Stimulated activated CD8-positive, alpha-beta memory T cell treated with anti-CD3 and anti-CD28 coated beads, Interleukin-7, amount 100 ng/mL, for 1 hour (primary cell): ENCODE data around the gene OR52B6.
"Not testable (repeated sequence)": the region's sequence is repeated elsewhere in the genome, so short reads cannot be mapped to it uniquely, and the experiment has no call there.

Source experiments
- DNase-seq, 2 donors: peaks; one replicate each; pipeline ENCODE4 v3.0.0-alpha.2; 2020; ENCODE audit warnings: low read depth in 2 of 2

Gene OR52B6

GRCh38 chr11:5596607-5597201 is 16.0 kb downstream of the OR52B6 start, which contains the start of gene TRIM6:
TSS of gene TRIM6 (plus strand) at chr11:5596637. CDS start at chr11:5596898, 261 bp downstream.
- DNase-seq = no peak

DNA sequence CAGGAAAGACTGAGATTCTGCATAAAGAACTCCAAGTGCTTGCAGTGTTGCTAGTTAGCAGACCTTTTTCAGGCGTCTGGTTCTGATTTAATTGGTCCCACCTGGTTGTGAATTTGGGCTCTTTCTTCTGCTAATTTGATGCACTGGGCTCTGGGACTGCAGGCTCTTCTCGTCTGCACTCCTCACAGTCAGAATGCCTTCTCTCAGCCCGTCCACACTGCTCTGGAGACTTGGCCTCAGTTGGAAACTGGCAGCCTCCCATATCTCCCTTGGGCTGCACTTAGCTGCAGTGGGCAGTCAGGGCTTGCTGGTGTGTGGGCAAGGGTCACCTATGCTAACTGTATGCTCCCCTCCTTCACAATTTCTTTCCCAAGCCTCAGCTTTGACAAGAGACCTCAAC is 17.3 kb downstream of the OR52B6 start:
- DNase-seq = no peak

DNA sequence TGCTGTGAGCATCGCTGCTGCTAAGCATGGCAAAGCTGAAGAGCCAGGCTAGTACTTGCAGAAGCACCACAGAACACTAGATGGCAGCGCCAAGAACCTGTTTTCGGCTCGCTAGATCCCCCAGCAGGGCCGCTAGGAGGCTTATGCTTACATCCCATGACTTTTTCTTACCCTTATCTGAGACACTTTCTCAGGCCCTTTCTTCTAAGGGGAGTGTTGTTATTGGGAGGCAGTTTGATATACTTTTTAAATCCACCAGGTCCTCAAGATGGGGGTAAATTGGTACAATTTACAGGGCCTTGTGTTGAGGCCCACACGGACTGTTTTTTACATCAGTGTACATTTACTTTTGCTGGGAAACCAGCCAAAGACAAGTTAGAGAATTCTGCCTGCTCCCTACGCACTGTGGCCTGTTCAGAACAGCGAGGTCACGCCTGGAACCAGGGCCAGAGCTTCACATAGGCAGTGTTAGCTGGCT is 19.7 kb downstream of the OR52B6 start:
- DNase-seq = peak; percentile 22 to 29

DNA sequence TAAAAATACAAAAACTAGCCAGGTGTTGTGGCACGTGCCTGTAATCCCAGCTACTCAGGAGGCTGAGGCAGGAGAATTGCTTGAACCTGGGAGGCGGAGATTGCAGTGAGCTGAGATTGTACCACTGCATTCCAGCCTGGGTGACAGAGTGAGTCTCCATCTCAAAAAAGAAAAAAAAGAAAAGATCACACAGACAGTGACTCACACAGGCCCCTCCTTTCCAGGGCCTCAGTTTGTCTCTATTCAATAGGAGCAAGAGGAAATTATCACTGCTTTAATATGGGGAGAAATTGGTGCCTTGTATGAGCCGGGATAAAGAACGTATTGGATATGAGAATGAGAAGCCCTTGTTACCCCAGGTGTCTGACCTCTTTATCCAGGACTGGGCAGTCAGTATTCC is 22.1 kb downstream of the OR52B6 start:
- DNase-seq = not testable (repeated sequence)

DNA sequence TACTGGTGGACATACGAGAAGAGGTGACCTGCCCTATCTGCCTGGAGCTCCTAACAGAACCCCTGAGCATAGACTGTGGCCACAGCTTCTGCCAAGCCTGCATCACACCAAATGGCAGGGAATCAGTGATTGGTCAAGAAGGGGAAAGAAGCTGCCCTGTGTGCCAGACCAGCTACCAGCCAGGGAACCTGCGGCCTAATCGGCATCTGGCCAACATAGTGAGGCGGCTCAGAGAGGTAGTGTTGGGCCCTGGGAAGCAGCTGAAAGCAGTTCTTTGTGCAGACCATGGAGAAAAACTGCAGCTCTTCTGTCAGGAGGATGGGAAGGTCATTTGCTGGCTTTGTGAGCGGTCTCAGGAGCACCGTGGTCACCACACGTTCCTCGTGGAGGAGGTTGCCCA is 22.6 kb downstream of the OR52B6 start:
- DNase-seq = no peak

DNA sequence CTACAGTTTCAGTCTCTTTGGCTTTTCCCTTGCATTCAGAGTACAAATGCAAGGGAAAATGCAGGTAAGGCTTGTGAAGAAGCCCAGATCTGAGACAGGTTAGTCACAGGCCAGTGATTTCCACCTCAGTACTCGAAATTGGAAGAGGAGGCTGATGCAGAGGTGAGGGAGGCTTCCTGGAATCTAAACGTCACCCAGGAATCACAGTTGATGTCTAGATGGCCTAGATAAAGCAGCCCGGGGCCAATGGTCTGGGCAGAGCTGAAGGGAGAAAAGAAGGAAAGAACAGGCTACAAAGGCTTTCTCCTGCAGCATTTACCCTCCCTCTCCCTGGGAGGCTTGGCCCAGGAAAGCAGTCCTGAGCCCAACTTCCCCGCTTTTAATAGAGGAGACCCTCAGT is 24.2 kb downstream of the OR52B6 start:
- DNase-seq = no peak

- no peak for DNase-seq
Measured at GRCh38 chr11:5605849-5606248, 25.2 kb downstream of the OR52B6 start.

- no peak for DNase-seq
Measured at GRCh38 chr11:5608808-5609207, 28.1 kb downstream of the OR52B6 start.

DNA sequence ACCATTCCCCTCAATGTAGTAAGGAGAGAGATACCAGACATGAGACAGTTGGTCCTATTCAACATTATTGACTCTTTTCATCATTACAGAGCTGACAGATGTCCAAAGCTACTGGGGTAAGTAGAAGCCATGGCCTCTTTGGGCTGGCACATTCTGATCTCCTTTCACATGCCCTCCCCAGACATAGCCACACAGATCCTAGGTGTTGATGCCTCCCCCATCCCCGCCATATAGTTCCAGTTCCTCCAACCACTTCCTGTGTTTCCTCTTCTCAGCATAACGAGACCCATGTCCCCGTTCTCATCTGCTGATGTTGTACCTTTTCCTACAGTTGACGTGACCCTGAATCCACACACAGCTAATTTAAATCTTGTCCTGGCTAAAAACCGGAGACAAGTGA is 29.8 kb downstream of the OR52B6 start:
- no peak for DNase-seq

GRCh38 chr11:5611627-5612026 is 30.9 kb downstream of the OR52B6 start:
- DNase-seq = no peak

GRCh38 chr11:5618807-5619206 is 38.1 kb downstream of the OR52B6 start:
- DNase-seq = no peak

DNA sequence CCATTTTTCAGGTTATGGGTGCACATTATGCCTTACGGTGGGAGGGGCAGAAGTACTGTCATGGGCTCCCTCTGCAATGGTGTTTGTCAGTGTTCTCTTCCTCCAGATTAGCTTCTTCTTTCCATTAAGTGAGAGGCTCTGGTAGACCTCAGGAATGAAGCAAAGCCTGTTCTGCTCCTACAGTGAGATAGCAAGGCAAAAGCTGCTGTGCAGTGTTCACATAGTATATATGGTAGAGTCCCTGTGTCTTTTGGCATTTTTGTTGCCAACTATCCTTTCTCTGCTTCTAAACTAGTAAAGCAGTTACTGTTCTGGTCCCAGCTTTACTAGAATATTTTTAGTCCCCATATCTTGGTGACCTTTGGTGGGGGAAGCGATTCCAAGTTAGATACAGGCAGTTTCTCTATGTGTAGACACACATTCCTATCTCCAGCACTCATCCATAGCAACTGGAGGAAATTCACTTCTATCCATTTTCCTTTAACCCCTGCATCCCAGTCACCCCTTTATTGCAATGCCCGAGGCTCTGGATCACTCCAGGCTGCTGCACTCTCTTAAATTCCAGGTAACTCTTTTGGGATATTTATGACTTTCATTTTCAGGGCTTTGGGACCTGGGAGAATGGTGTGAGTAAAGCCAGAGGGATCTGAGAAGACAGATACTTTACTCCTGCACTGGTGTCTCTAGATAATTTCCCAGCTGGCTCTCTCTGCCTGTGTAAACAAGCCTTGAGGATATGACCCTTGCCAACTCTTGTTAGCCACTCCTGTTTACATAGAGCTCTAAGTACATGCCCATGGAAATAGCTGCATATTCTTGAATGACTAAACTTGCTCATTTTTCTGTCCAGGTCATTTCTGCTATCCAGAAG is 40.2 kb downstream of the OR52B6 start:
- no peak for DNase-seq

DNA sequence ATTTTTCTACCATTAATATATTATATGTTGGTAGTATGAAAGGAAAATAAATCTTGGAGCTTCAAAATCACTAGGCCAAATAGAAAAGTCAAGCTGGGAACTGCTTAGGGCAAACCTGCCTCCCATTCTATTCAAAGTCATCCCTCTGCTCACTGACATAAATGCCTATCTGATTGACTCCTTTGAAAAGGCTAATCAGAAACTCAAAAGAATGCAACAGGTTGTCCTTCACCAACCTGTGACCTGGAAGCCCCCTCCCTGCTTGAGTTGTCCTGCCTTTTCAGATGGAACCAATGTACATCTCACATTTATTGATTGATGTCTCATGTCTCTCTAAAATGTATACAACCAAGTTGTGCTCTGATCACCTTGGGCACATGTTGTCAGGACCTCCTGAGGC is 40.9 kb downstream of the OR52B6 start:
- no peak for DNase-seq

DNA sequence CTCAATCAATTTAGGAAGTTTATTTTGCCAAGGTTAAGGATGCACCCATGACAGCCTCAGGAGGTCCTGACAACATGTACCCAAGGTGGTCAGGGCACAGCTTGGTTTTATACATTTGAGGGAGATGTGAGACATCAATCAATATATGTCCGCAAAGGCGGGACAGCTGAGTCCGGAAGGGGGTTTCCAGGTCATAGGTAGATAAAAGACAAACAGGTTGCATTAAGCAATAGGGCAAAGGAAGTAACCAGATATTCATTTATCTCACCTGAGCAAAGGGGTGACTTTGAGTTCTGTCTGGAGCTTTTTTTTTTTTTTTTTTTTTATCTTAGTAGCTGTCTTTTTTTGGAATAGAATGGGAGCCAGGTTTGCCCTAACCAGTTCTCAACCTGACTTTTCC is 42.1 kb downstream of the OR52B6 start:
- no peak for DNase-seq

- peak; percentile 21 to 28 for DNase-seq
Measured at GRCh38 chr11:5624489-5625279, 44.0 kb downstream of the OR52B6 start, which contains the start of gene TRIM34. TSS of gene TRIM34 (plus strand) at chr11:5625001. CDS start at chr11:5632332, 7,331 bp downstream.

GRCh38 chr11:5625281-5625680 is 44.6 kb downstream of the OR52B6 start:
- DNase-seq = no peak

DNA sequence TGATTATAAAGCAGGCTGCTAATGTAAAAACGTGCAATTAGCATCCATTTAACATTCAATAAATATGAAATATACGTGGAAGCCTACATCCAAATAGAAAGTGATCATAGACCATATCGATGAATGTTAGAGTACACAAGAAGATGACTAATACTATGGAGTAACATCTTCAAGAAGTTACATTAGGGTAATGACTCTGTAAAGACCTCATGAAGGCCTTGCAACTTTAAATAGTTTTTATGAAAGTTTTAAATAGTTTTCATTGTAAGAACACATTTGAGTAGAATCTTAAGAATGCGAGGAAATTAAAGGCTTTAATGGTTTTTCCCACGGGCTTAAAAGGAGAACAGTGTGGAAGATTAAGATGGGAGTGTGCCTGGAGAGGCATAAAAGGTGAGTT is 45.5 kb downstream of the OR52B6 start:
- no peak for DNase-seq

GRCh38 chr11:5631417-5631816 is 50.7 kb downstream of the OR52B6 start:
- DNase-seq = no peak
